Endothelial cell of umbilical vein (primary cell): ENCODE data around the gene AP3S2. TPM values are rescaled to one million over a fixed set of nuclear protein-coding genes. Genes with fewer than 3 reads are reported as not detected.
A peak's percentile ranks its signal among the peaks of the same experiment; 100 is the strongest.

ENCODE experiments used
- BruUV-seq: library from RNA; stranded (reverse); fragments of 400-500 nt; replicated peaks from 2 replicates; lab custom pipeline; 2021; lab: Mats Ljungman, UMichigan
- CTCF ChIA-PET: fragments of 300-600, 350-600 bp; sonication (Branson Sonifier 250); formaldehyde crosslinking; loops from one replicate; lab custom pipeline; 2021; ENCODE audit warnings: antibody characterized with exemption, inconsistent platforms; lab: Charles Lee
- POLR2A ChIA-PET: fragments of 300-600, 350-600 bp; sonication (Branson Sonifier 250); formaldehyde crosslinking; loops from one replicate; lab custom pipeline; 2021; ENCODE audit warnings: antibody characterized with exemption, inconsistent platforms; lab: Charles Lee
- DNase-seq: peaks from one replicate; pipeline ENCODE4 v3.0.0-alpha.2; 2011; ENCODE audit warnings: low read depth, low spot score
- FAIRE-seq: peaks from 2 replicates; lab custom pipeline; 2011; peaks lifted over from hg19 to GRCh38; lab: Jason Lieb, UNC
- H2AFZ ChIP-seq: 2 replicates; pipeline ENCODE4 v1.6.0; 2012; ENCODE audit warnings: low read depth, low read length, control low read depth, inconsistent platforms
- H3K27ac ChIP-seq: 2 replicates; pipeline ENCODE4 v1.5.1; 2011; ENCODE audit warnings: low read depth, mild to moderate bottlenecking, control low read depth, low read length, moderate library complexity; ENCODE audit not compliant: insufficient read depth
- H3K27me3 ChIP-seq, 2 experiments: 2 replicates each; pipeline versions ENCODE4 v1.6.0 to v1.6.1; 2011; ENCODE audit warnings: low read length in 2 of 2, mixed read lengths in 1 of 2; ENCODE audit not compliant: control insufficient read depth in 2 of 2, insufficient read depth in 2 of 2
- H3K36me3 ChIP-seq, 2 experiments: 2 replicates in 1 of 2; 3 replicates in 1 of 2; pipeline ENCODE4 v1.5.1; 2011; ENCODE audit warnings: low read length in 2 of 2, mild to moderate bottlenecking in 1 of 2, moderate library complexity in 1 of 2; ENCODE audit not compliant: control insufficient read depth in 2 of 2, insufficient read depth in 2 of 2; ENCODE audit errors: extremely low read depth in 1 of 2
- H3K4me1 ChIP-seq: 3 replicates; pipeline ENCODE4 v1.5.1; 2011; ENCODE audit warnings: mild to moderate bottlenecking, low read length; ENCODE audit not compliant: control insufficient read depth, insufficient read depth; ENCODE audit errors: extremely low read depth
- H3K4me2 ChIP-seq: 2 replicates; pipeline ENCODE4 v1.6.1; 2011; ENCODE audit warnings: low read length, control low read depth, mixed read lengths; ENCODE audit not compliant: insufficient read depth
- H3K4me3 ChIP-seq, 3 experiments: fragments of 200-600 bp in 1 of 3; sonication (generic), shearing (Covaris generic) in 1 of 3; replicated peaks in 1 of 3; 2 replicates each; pipeline ENCODE4 v1.5.1; 2011 to 2016; ENCODE audit warnings: control low read depth in 3 of 3, low read length in 3 of 3, mild to moderate bottlenecking in 2 of 3, inconsistent platforms in 1 of 3, low read depth in 1 of 3, moderate library complexity in 1 of 3; ENCODE audit not compliant: insufficient read depth in 1 of 3
- H3K79me2 ChIP-seq: 2 replicates; pipeline ENCODE4 v1.6.0; 2012; ENCODE audit warnings: low read length, inconsistent platforms; ENCODE audit not compliant: control insufficient read depth, insufficient read depth
- H3K9ac ChIP-seq: replicated peaks from 2 replicates; pipeline ENCODE3; 2011; ENCODE audit warnings: low read length, control low read depth; ENCODE audit not compliant: insufficient read depth; ENCODE audit errors: extremely low read depth
- H3K9me1 ChIP-seq: replicated peaks from 3 replicates; pipeline ENCODE4 v1.6.0; 2011; ENCODE audit warnings: mild to moderate bottlenecking, low read length; ENCODE audit not compliant: control insufficient read depth, insufficient read depth; ENCODE audit errors: extremely low read depth
- H3K9me3 ChIP-seq: replicated peaks from 2 replicates; pipeline ENCODE4 v1.5.1; 2012; ENCODE audit warnings: low read length, inconsistent platforms; ENCODE audit not compliant: control insufficient read depth, insufficient read depth
- H4K20me1 ChIP-seq: replicated peaks from 2 replicates; pipeline ENCODE3; 2011; ENCODE audit warnings: mild to moderate bottlenecking, low read length; ENCODE audit not compliant: control insufficient read depth, insufficient read depth; ENCODE audit errors: extremely low read depth
- CTCF ChIP-seq, 2 donors: IDR thresholded peaks; 1 replicate in 1 of 2; 2 replicates in 1 of 2; pipeline ENCODE4 v1.5.1; 2011; ENCODE audit warnings: low read length in 2 of 2, mild to moderate bottlenecking in 2 of 2, moderate library complexity in 2 of 2, control low read depth in 1 of 2, inconsistent platforms in 1 of 2, low read depth in 1 of 2; ENCODE audit not compliant: insufficient read depth in 1 of 2; ENCODE audit errors: extremely low read depth in 1 of 2
- EZH2 ChIP-seq: IDR thresholded peaks from 2 replicates; pipeline ENCODE4 v1.6.1; 2012; ENCODE audit warnings: borderline replicate concordance, low read depth, mild to moderate bottlenecking, moderate library complexity, low read length, inconsistent platforms; ENCODE audit not compliant: severe bottlenecking
- FOS ChIP-seq: IDR thresholded peaks from 2 replicates; pipeline ENCODE4 v1.6.1; 2011; ENCODE audit warnings: mild to moderate bottlenecking, low read length, moderate library complexity, borderline replicate concordance; ENCODE audit not compliant: insufficient read depth
- GATA2 ChIP-seq: IDR thresholded peaks from 2 replicates; pipeline ENCODE4 v1.7.0; 2011; ENCODE audit warnings: low read depth, mild to moderate bottlenecking, moderate library complexity, mixed read lengths, low read length; ENCODE audit not compliant: insufficient read length, insufficient read depth
- JUN ChIP-seq: IDR thresholded peaks from 2 replicates; pipeline ENCODE4 v1.6.1; 2011; ENCODE audit warnings: borderline replicate concordance, low read depth; ENCODE audit not compliant: insufficient read length, insufficient read depth
- MAX ChIP-seq: IDR thresholded peaks from 2 replicates; pipeline ENCODE4 v1.6.1; 2011; ENCODE audit not compliant: insufficient read depth, insufficient read length
- MYC ChIP-seq: IDR thresholded peaks from one replicate; pipeline ENCODE4 v1.6.1; 2011; ENCODE audit warnings: mild to moderate bottlenecking, low read depth, low read length
- POLR2A ChIP-seq: IDR thresholded peaks from 2 replicates; pipeline ENCODE4 v1.6.1; 2012; ENCODE audit warnings: low read depth, mild to moderate bottlenecking, control low read depth, low read length
- POLR2AphosphoS5 ChIP-seq: IDR thresholded peaks from 2 replicates; pipeline ENCODE4 v1.6.1; 2012; ENCODE audit warnings: low read depth, mild to moderate bottlenecking, control low read depth, low read length, moderate library complexity; ENCODE audit not compliant: insufficient read depth
- dilution Hi-C: fragments of 300-500 bp; cut with MboI; formaldehyde crosslinking; loops from one replicate; pipeline ENCODE4 v1.15.0; 2019; ENCODE audit warnings: low sequenced_read_pairs; ENCODE audit not compliant: extremely low pct_ligation_motif_present
- intact Hi-C: fragments of 100-400 bp; cut with micrococcal nuclease; formaldehyde crosslinking; loops from one replicate; pipeline ENCODE4 v1.10.0; 2022
- polyA plus RNA-seq, 4 experiments: library from polyadenylated mRNA; depleted of rRNA in 3 of 4; stranded (reverse) in 3 of 4; unstranded in 1 of 4; fragments of >200 nt; gene quantifications; 2 replicates each; pipeline versions ENCODE4 v1.2.1 to v1.2.3, GENCODE V29; 2011 to 2012; ENCODE audit warnings: missing spikeins in 1 of 4
- total RNA-seq: library from RNA; stranded (reverse); gene quantifications from 2 replicates; pipeline ENCODE4 v1.2.3, GENCODE V29; 2021

The AP3S2 gene
- total and polyA plus RNA-seq, 2 donors (not counting 3 experiments of a cell fraction or from before 2014, with no cell fraction given) = 14.6 to 31.1 TPM

GRCh38 chr15:89815769-89816168, 78.0 kb downstream of the AP3S2 start:
- Histone ChIP-seq H3K4me2 (no peak overlapping the region), H4K20me1 (no peaks in the 10 kb centered on the region), H3K27ac (peak overlapping the region; percentile 77), H3K36me3 (no peaks in the 10 kb centered on the region), H3K9ac (no peak overlapping the region), H3K79me2 (peaks cover 39% of the 10 kb centered on the region), H3K9me1 (no peaks in the 10 kb centered on the region), H3K4me3 (no peak overlapping the region), H3K4me1 (peaks cover 32% of the 10 kb centered on the region), H3K9me3 (no peaks in the 10 kb centered on the region), H3K27me3 (no peaks in the 10 kb centered on the region), H2AFZ (no peak overlapping the region)
- intact Hi-C loops = loop anchor here (2.0 to 5.0 kb wide), 3 partner anchors 21 to 59 kb away; partner anchors contain the start of gene MESP2
- CTCF ChIA-PET = interaction anchor here (1.2 to 9.3 kb wide), 3 partner anchors 55 to 62 kb away, joined by 3 to 67 read pairs (median 6); no protein-coding TSS in a partner anchor
- TF ChIP-seq MYC = no peak
- TF ChIP-seq MAX = no peak
- TF ChIP-seq POLR2A = no peak
- no peak for TF ChIP-seq FOS
- no peak for TF ChIP-seq GATA2
- no peak for TF ChIP-seq EZH2
- no peak for TF ChIP-seq CTCF (IDR thresholded peaks at IDR 0.05; ENCODE audit: extremely low read depth in 1 of 2, insufficient read depth in 1 of 2, low read depth in 1 of 2, low read length in 2 of 2)
- no peak for TF ChIP-seq POLR2AphosphoS5
- no peak for TF ChIP-seq JUN
- DNase-seq (no peak), FAIRE-seq (no peak)
- POLR2A ChIA-PET = interaction anchor here (1.8 kb wide), 1 partner anchor 33 kb away, joined by 6 read pairs; no protein-coding TSS in a partner anchor
- dilution Hi-C loops = no loop called here
- BruUV-seq = no TSS peak
